ENCODE measurements around the gene SLC30A5. TPM values are rescaled to one million over a fixed set of nuclear protein-coding genes. Genes with fewer than 3 reads are reported as not detected.
A peak's percentile ranks its signal among the peaks of the same experiment; 100 is the strongest.
"Not testable (repeated sequence)": the region's sequence is repeated elsewhere in the genome, so short reads cannot be mapped to it uniquely, and the experiment has no call there.

SLC30A5 gene
- polyA plus RNA-seq, 6 donors from 2014 or later: 13.6 to 26.1 (median 21.7) TPM

GRCh38 chr5:69083412-69083811 is 10.4 kb upstream of the SLC30A5 start:
- peaks cover 0 to 7% (median 0%) of the 10 kb centered on the region in 3 donors for H3K4me1 Mint-ChIP-seq
- H3K4me3 Mint-ChIP-seq: no peak overlapping the region
- no peaks in the 10 kb centered on the region for H3K27me3 Mint-ChIP-seq
- DNase-seq (no peak), ATAC-seq (ENCODE audit: low read depth in 2 of 2) (no peak)
- no peaks in the 10 kb centered on the region for H3K9me3 Mint-ChIP-seq
- no peak overlapping the region for H3K27ac Mint-ChIP-seq
- no peaks in the 10 kb centered on the region for H3K36me3 Mint-ChIP-seq

GRCh38 chr5:69084195-69084594 is 9.6 kb upstream of the SLC30A5 start:
- no peaks in the 10 kb centered on the region for H3K36me3 Mint-ChIP-seq
- ATAC-seq (ENCODE audit: low read depth in 2 of 2) (no peak), DNase-seq (no peak)
- no peak overlapping the region for H3K4me3 Mint-ChIP-seq
- peak overlapping the region in 1 of 6 donors; percentile 1 for H3K27ac Mint-ChIP-seq
- H3K9me3 Mint-ChIP-seq: no peaks in the 10 kb centered on the region
- no peaks in the 10 kb centered on the region for H3K27me3 Mint-ChIP-seq
- peaks cover 0 to 7% (median 0%) of the 10 kb centered on the region in 3 donors for H3K4me1 Mint-ChIP-seq

- Mint-ChIP-seq H3K27ac (no peak overlapping the region), H3K4me3 (no peak overlapping the region), H3K36me3 (no peaks in the 10 kb centered on the region), H3K27me3 (no peaks in the 10 kb centered on the region), H3K9me3 (no peaks in the 10 kb centered on the region), H3K4me1 (peaks cover 0 to 7% (median 0%) of the 10 kb centered on the region in 3 donors)
- ATAC-seq (ENCODE audit: low read depth in 2 of 2): no peak
- no peak for DNase-seq
These were observed 8.9 kb upstream of the SLC30A5 start for GRCh38 chr5:69084903-69085302.

- ATAC-seq (ENCODE audit: low read depth in 2 of 2) (no peak), DNase-seq (no peak)
- Mint-ChIP-seq H3K27me3 (no peaks in the 10 kb centered on the region), H3K9me3 (no peaks in the 10 kb centered on the region), H3K27ac (peak overlapping the region in 1 of 6 donors; percentile 15), H3K4me3 (no peak overlapping the region), H3K4me1 (peaks cover 0 to 7% (median 0%) of the 10 kb centered on the region in 3 donors), H3K36me3 (no peaks in the 10 kb centered on the region)
These were observed 7.6 kb upstream of the SLC30A5 start for GRCh38 chr5:69086206-69086605.

- not testable (repeated sequence) for H3K36me3 Mint-ChIP-seq; H3K27ac Mint-ChIP-seq; ATAC-seq (ENCODE audit: low read depth in 2 of 2); H3K27me3 Mint-ChIP-seq; H3K9me3 Mint-ChIP-seq; H3K4me3 Mint-ChIP-seq; DNase-seq; H3K4me1 Mint-ChIP-seq
These were observed 5.8 kb upstream of the SLC30A5 start for GRCh38 chr5:69088006-69088405.

GRCh38 chr5:69090158-69090557 is 3.7 kb upstream of the SLC30A5 start:
- no peaks in the 10 kb centered on the region for H3K9me3 Mint-ChIP-seq
- DNase-seq (no peak), ATAC-seq (ENCODE audit: low read depth in 2 of 2) (no peak)
- no peak overlapping the region for H3K27ac Mint-ChIP-seq
- H3K27me3 Mint-ChIP-seq: no peaks in the 10 kb centered on the region
- H3K4me3 Mint-ChIP-seq: no peak overlapping the region
- no peaks in the 10 kb centered on the region for H3K36me3 Mint-ChIP-seq
- H3K4me1 Mint-ChIP-seq: peaks cover 0 to 14% (median 6%) of the 10 kb centered on the region in 3 donors

GRCh38 chr5:69091771-69092170 is 2.0 kb upstream of the SLC30A5 start:
- H3K4me1 Mint-ChIP-seq: peaks cover 0 to 24% (median 10%) of the 10 kb centered on the region in 3 donors
- no peaks in the 10 kb centered on the region for H3K27me3 Mint-ChIP-seq
- H3K4me3 Mint-ChIP-seq: no peak overlapping the region
- DNase-seq: no peak
- H3K36me3 Mint-ChIP-seq: no peaks in the 10 kb centered on the region
- H3K27ac Mint-ChIP-seq: peak overlapping the region in 1 of 6 donors; percentile 27
- no peaks in the 10 kb centered on the region for H3K9me3 Mint-ChIP-seq
- ATAC-seq (ENCODE audit: low read depth in 2 of 2): no peak

GRCh38 chr5:69092969-69093368 is 845 bp upstream of the SLC30A5 start:
- DNase-seq: no peak
- Mint-ChIP-seq H3K27me3 (no peaks in the 10 kb centered on the region), H3K27ac (peak overlapping the region in 1 of 6 donors; percentile 33), H3K9me3 (no peaks in the 10 kb centered on the region), H3K4me3 (peak overlapping the region in 2 of 8 donors; percentile 19 to 90), H3K36me3 (peaks cover 6 to 8% of the 10 kb centered on the region in 2 donors), H3K4me1 (peaks cover 8 to 30% (median 20%) of the 10 kb centered on the region in 3 donors)
- no peak for ATAC-seq (ENCODE audit: low read depth in 2 of 2)

- Mint-ChIP-seq H3K4me1 (peaks cover 13 to 28% (median 14%) of the 10 kb centered on the region in 3 donors), H3K9me3 (no peaks in the 10 kb centered on the region), H3K27ac (peak overlapping the region in 3 of 6 donors; percentile 49 to 50 (median 49)), H3K36me3 (peaks cover 6 to 8% of the 10 kb centered on the region in 2 donors), H3K4me3 (no peak overlapping the region), H3K27me3 (no peaks in the 10 kb centered on the region)
- ATAC-seq (ENCODE audit: low read depth in 2 of 2) (no peak), DNase-seq (no peak)
These were observed 5.5 kb downstream of the SLC30A5 start for GRCh38 chr5:69099302-69099701.

GRCh38 chr5:69103521-69103920 is 9.7 kb downstream of the SLC30A5 start:
- no peaks in the 10 kb centered on the region for H3K27me3 Mint-ChIP-seq
- ATAC-seq (ENCODE audit: low read depth in 2 of 2) (no peak), DNase-seq (no peak)
- peak overlapping the region in 1 of 6 donors; percentile 24 for H3K27ac Mint-ChIP-seq
- H3K4me3 Mint-ChIP-seq: no peak overlapping the region
- H3K36me3 Mint-ChIP-seq: no peaks in the 10 kb centered on the region
- H3K9me3 Mint-ChIP-seq: no peaks in the 10 kb centered on the region
- peaks cover 16 to 27% (median 17%) of the 10 kb centered on the region in 3 donors for H3K4me1 Mint-ChIP-seq

GRCh38 chr5:69105996-69106906 is 12.4 kb downstream of the SLC30A5 start:
- peaks cover 8 to 17% of the 10 kb centered on the region in 2 donors for H3K36me3 Mint-ChIP-seq
- peaks cover 12 to 24% (median 16%) of the 10 kb centered on the region in 3 donors for H3K4me1 Mint-ChIP-seq
- H3K27ac Mint-ChIP-seq: peak overlapping the region; percentile 49 to 91 (median 75)
- H3K9me3 Mint-ChIP-seq: no peaks in the 10 kb centered on the region
- H3K4me3 Mint-ChIP-seq: no peak overlapping the region
- DNase-seq (peak; percentile 28), ATAC-seq (ENCODE audit: low read depth in 2 of 2) (peak; percentile 99)
- H3K27me3 Mint-ChIP-seq: no peaks in the 10 kb centered on the region

- not testable (repeated sequence) for H3K9me3 Mint-ChIP-seq; H3K27me3 Mint-ChIP-seq; DNase-seq; H3K27ac Mint-ChIP-seq; ATAC-seq (ENCODE audit: low read depth in 2 of 2); H3K4me3 Mint-ChIP-seq
- peaks cover 12 to 24% (median 16%) of the 10 kb centered on the region in 3 donors for H3K4me1 Mint-ChIP-seq
- peaks cover 10 to 18% of the 10 kb centered on the region in 2 donors for H3K36me3 Mint-ChIP-seq
These were observed 14.6 kb downstream of the SLC30A5 start for GRCh38 chr5:69108367-69108766.

GRCh38 chr5:69113851-69114250 is 20.0 kb downstream of the SLC30A5 start:
- Mint-ChIP-seq H3K4me1 (no peaks in the 10 kb centered on the region), H3K4me3 (no peak overlapping the region), H3K36me3 (peaks cover 16 to 27% of the 10 kb centered on the region in 2 donors), H3K27me3 (no peaks in the 10 kb centered on the region), H3K27ac (no peak overlapping the region), H3K9me3 (no peaks in the 10 kb centered on the region)
- ATAC-seq (ENCODE audit: low read depth in 2 of 2): no peak
- no peak for DNase-seq

- ATAC-seq (ENCODE audit: low read depth in 2 of 2): no peak
- no peaks in the 10 kb centered on the region for H3K9me3 Mint-ChIP-seq
- no peak for DNase-seq
- H3K27ac Mint-ChIP-seq: no peak overlapping the region
- H3K36me3 Mint-ChIP-seq: peaks cover 14 to 16% of the 10 kb centered on the region in 2 donors
- H3K4me1 Mint-ChIP-seq: no peaks in the 10 kb centered on the region
- no peaks in the 10 kb centered on the region for H3K27me3 Mint-ChIP-seq
- H3K4me3 Mint-ChIP-seq: no peak overlapping the region
These were observed 21.7 kb downstream of the SLC30A5 start for GRCh38 chr5:69115526-69115925.

Measured in naive B cell (primary cell).